Measurements from ENCODE around the gene ZNF101.

Gene ZNF101

DNA sequence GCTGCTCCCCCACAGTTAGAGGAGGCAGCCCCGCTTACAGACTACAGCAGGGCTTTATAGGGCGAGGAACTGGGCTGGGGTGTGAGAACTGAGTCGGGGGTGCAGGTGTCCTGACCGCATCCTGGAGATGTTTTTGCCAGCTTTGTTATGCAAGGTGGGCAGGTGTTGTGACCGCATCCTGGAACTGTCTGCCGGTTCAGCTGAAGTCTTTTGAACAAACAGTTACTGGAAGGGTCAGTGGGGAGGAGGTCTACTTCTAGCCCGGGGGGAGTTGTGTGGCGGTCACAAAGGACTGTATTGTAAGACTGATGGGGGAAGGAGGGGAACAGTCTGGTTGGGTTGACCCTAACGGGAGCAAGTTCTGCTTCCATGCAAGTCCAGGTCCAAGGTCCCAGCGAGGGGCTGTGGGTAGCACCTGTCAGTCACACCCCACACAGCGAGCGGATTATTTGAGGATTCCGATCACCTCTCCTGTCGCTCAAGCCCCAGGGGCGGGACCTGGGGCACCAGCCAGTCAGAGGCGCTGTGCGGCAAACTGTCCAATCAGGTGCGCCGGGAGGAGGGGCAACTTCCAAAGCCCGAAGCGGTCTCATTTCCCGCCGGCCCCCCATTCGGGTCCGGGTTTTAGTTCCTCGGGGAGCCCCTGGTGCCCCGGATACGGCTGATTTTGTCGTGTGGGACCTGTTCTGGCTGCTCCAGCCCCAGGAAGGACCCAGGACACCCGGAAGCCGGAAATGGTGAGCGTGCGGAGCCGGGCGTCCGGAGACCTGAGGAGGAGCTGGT, at the start of gene ZNF101:
ZNF101 (plus strand) TSS at position 610 of the 783 bp plus-strand sequence; CDS start at position 735, 125 bp downstream.
- H3K27ac ChIP-seq, result peak within 1 kb of the TSS; percentile 82
- DNase-seq (ENCODE audit: low read depth, low spot score), result peak; percentile 59

DNA sequence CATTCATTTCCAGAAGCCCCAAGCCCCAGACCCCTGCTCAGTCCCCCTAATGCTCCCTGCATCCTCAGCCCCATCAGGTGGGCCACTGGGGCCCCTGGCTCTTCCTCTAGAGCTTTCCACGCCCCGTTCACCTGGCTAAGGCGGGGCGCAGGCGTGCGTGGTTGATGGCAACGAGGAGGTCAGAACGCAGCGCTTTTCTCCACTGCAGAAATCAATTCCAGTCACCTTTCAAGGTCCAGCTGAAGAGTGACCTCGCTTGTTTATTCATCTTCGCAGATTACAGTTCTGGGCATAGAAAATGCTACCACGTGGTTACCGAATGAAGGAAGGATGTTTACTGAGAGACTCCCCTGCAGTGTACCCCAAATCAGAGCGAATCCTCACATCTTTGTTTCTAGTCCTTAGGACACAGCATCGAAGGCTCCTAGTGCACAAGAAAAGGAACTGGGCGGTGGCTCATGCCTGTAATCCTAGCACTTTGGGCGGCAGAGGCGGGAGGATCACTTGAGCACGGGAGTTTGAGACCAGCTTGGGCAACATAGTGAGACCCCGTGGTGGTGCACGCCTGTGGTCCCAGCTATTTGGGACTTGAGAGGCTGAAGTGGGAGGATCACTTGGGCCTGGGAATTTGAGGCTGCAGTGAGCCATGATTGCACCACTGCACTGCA, 49.3 kb upstream of the ZNF101 start:
- no peak overlapping the region for H3K27ac ChIP-seq
- no peak for DNase-seq (ENCODE audit: low read depth, low spot score)

DNA sequence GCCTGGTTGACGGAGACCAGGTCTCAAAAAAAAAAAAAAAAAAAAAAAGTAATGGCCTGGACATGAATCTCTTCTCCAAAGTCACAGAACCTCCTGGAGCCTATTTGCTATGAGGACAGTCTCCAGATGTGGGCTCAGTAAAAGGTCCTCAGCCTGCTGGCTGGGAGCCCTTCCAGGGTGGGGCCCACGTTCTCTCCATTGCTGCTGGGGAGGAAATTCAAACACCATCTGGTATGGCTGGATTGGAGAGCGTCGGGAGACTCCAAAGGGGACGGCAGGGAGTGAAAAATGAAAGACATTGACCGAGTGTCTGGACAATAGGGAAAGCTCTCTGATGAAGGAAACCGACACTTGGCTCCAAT, 48.8 kb upstream of the ZNF101 start:
- no peak for DNase-seq (ENCODE audit: low read depth, low spot score)
- H3K27ac ChIP-seq, result no peak overlapping the region

GRCh38 chr19:19623383-19623782, 45.3 kb upstream of the ZNF101 start:
- DNase-seq (ENCODE audit: low read depth, low spot score), result no peak
- no peak overlapping the region for H3K27ac ChIP-seq

GRCh38 chr19:19624032-19624570, 44.5 kb upstream of the ZNF101 start:
- no peak overlapping the region for H3K27ac ChIP-seq
- DNase-seq (ENCODE audit: low read depth, low spot score), result no peak

- DNase-seq (ENCODE audit: low read depth, low spot score), result no peak
- H3K27ac ChIP-seq, result peak overlapping the region; percentile 88
Observed at GRCh38 chr19:19626516-19627472, 41.8 kb upstream of the ZNF101 start.

GRCh38 chr19:19627621-19628500, 40.8 kb upstream of the ZNF101 start, which contains the start of gene LPAR2:
Gene LPAR2 (minus strand): TSS chr19:19628220. CDS start chr19:19627275, 945 bp downstream.
- H3K27ac ChIP-seq, result peak within 1 kb of the TSS; percentile 88
- DNase-seq (ENCODE audit: low read depth, low spot score), result no peak

GRCh38 chr19:19628501-19629134, 40.0 kb upstream of the ZNF101 start:
- H3K27ac ChIP-seq, result peak overlapping the region; percentile 88
- DNase-seq (ENCODE audit: low read depth, low spot score), result peak; percentile 69

DNA sequence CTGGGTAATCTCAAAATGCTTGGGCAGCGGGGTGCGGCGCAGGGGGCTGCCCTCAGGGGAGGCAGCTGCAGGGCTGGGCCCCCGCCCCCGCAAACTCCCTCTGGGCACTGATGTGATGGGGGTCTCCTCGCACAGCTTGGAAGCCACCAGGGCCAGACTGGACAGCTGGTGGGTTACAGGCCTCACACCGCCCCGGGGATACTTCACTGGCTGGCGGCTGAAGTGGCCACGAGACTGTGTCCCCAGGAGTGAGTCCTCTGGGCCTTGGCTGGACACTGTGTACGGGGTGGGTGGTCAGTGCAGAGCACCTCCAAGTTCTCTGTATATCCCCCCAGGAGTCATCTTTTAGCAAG, 38.6 kb upstream of the ZNF101 start:
- no peak for DNase-seq (ENCODE audit: low read depth, low spot score)
- H3K27ac ChIP-seq, result no peak overlapping the region

DNA sequence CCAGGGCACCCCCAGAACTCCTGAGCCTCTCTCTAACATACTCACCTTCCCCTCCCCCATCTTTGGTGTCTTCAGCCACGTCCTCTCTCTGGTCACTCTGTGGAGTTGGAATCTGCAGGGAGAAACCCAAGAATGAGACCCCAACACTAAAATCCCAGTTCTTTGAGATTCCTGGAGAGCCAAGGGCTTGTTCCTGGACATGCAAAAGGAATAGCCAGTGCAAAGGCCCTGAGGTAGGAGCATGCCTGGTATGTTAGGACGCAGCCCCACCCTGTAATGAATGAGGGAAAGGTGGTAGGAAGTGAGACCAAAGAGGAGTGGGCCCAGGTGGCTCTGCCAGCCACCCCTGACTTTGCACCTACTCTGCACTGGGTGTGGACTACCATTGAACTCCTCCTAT, 38.2 kb upstream of the ZNF101 start:
- H3K27ac ChIP-seq, result no peak overlapping the region
- DNase-seq (ENCODE audit: low read depth, low spot score), result no peak

DNA sequence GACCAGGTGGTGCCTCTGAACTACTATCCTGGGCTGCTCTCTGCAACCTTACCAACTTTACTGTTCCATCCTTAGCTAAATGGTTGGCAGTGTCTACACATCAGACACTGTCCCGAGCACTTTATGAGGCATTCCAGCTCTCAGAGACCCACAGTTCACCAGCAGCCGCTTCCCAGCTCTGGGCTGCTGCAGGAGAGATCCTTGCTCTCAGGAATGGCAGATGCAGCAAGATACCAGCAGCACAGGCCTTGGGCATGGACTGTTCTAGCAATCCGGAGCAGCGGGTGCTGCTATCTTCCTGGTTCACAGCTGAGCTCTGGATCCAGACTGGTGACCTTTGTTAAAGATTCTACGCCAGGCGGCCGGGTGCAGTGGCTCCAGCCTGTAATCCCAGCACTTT, 37.3 kb upstream of the ZNF101 start:
- no peak overlapping the region for H3K27ac ChIP-seq
- no peak for DNase-seq (ENCODE audit: low read depth, low spot score)

DNA sequence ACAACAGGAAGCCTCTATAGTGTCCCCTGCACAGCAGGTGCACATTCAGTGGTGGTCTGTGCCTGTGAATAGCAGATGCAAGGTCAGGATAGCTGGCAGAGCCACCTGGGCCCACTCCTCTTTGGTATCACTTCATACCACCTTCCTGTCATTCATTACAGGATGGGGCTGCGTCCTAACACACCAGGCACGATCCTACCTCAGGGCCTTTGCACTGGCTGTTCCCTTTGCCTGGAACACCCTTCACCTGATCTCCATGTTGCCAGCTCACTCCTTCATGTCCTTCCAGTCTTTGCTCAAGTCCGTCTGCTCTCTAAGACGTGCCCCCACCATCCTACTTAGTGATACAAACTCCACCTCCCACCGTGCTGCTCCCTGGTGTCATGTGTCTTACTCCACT, 36.0 kb upstream of the ZNF101 start:
- no peak overlapping the region for H3K27ac ChIP-seq
- DNase-seq (ENCODE audit: low read depth, low spot score), result no peak

DNA sequence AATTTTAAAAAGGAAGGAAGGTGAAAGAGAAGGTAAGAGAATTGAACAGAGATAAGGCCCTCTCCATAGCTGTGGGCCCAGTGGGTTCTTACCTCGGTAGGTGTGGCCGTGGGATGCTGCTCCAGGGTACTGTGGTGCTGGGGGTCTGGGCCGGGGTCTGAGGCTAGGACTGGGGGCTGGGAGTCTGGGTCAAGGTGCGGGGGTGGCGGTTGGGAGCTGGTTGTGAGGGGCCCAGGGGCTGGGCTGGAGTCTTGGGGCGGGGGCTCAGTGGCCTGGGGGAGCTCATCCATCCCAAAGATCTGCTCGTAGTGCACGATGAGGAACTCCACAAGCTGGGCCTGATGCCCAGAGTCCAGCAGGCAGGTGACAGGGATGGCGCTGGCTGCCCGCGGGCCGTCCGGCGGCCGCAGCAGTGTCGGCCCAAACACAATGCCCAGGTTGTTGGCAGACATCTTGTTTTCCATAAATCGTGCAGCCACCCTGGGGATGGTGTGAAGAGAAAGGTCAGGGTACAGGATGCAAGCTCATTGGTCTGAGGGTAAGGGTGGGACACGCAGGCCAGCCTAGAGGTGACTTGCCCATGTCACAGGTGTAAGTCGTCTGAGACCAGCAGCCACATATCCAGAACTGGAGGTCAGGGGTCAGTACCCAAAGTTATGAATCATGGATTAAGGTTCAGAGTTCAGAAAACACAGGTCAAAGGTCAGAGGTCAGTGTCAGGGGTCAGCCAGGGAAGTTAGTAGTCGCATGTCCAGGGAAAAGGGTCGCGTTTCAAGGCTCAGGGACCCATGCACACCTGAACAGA, 34.7 kb upstream of the ZNF101 start:
- no peak for DNase-seq (ENCODE audit: low read depth, low spot score)
- H3K27ac ChIP-seq, result no peak overlapping the region

DNA sequence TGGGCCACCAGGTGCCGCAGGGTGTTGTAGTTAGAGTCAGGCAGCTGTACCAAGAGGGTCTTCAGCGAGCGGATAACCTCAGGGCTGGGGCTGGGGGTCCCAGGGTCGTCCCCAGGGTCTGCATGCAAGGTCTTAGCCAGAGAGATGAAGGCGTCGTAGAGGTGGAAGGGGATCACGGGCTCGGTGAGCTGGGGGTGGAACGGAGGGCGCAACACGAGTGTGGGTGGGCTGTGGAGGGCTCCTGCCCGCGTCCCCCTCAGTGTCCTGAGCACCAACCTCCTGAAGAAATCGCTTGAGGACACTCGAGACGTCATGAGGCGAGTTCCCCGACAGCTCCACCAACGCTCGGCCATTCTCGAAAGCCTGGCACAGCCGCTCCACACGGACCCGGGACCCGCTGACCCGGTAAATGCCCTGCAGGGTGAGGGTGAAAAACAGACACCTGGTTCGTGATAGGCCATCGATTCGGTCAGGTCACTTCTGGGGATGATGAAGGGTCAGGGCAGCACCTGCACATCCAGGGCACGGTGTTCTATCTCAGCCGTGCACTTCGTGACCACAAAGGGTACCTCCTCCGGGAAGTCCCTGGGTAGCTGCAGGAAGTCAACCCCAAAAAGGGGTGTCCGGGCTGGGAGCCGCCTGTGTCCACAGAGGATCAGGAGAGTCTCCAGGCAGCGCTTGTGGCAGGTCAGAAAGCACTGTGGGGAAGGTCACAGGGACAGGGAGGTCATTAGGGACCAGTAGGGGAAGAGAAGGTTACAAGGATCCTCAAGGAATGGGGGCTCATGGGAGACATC, 33.9 kb upstream of the ZNF101 start:
- H3K27ac ChIP-seq, result no peak overlapping the region
- DNase-seq (ENCODE audit: low read depth, low spot score), result no peak

- no peak for DNase-seq (ENCODE audit: low read depth, low spot score)
- no peak overlapping the region for H3K27ac ChIP-seq
Observed at GRCh38 chr19:19635313-19635702, 33.3 kb upstream of the ZNF101 start.

DNA sequence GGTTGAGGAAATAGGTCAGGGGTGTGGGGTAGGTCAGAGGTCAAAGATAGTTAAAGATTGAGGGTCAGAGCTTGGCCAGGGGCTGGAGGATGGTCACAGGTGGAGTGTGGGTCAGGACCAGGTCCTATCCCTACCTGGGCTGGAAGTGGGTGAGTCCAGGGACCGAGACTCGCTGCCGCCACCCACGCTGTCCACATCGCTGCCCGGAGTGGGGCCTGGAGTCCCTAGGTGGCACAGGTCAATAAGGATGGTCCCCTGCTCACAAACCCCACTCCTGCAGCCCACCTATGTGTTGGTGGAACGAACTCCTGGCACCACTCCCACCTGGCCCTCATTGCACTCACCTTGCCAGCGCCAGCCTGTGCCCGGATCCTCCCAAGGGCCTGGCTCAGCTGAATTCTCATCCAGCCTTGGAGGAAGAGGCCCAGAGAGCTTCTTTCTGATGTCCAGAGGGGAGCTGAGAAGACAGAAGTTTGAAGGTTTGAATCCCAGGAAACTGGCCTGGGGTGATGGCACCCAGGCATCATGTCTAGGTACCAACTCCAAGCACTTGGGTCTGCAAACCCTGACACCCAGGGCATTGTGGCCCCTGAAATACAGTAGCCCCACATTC, 32.0 kb upstream of the ZNF101 start:
- DNase-seq (ENCODE audit: low read depth, low spot score), result no peak
- no peak overlapping the region for H3K27ac ChIP-seq

DNA sequence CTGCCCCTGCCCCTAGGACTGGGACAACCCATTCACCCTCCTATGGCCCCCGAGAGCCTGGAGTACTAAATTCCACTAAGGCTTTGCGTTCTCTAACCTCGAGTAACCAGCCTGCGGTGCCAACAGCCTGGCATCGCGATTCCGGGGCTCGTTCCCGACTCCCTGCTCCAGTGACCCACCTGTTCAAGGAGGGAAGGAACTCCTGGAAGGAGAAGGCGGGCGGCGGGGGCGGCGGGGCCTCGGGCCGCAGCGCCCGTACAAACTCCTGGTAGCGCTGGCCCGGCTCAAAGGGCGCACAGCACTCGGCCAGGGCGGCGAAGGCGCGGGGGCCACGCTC, 31.5 kb upstream of the ZNF101 start:
- no peak overlapping the region for H3K27ac ChIP-seq
- no peak for DNase-seq (ENCODE audit: low read depth, low spot score)

Data from epithelial cell of prostate (primary cell).